Stimulated activated CD8-positive, alpha-beta memory T cell treated with anti-CD3 and anti-CD28 coated beads, Interleukin-12 subunit alpha, Interleukin-12 subunit beta, amount 100 ng/mL, for 24 hours (primary cell): ENCODE data around the gene SAFB.
"Not testable (repeated sequence)": the region's sequence is repeated elsewhere in the genome, so short reads cannot be mapped to it uniquely, and the experiment has no call there.

Source experiments
- DNase-seq: peaks from one replicate; pipeline ENCODE4 v3.0.0-alpha.2; 2020; ENCODE audit errors: extremely low read depth

The SAFB gene

GRCh38 chr19:5697022-5697889 lies 74.4 kb downstream of the SAFB start:
- DNase-seq = no peak

- no peak for DNase-seq
These were observed 75.2 kb downstream of the SAFB start for GRCh38 chr19:5697890-5698634.

GRCh38 chr19:5698635-5699422 lies 75.9 kb downstream of the SAFB start:
- no peak for DNase-seq

- no peak for DNase-seq
These were observed 77.7 kb downstream of the SAFB start for GRCh38 chr19:5700455-5701092.

GRCh38 chr19:5702053-5702410 lies 79.1 kb downstream of the SAFB start:
- not testable (repeated sequence) for DNase-seq

- no peak for DNase-seq
These were observed 81.2 kb downstream of the SAFB start for GRCh38 chr19:5703819-5704818.

- DNase-seq = no peak
These were observed 82.7 kb downstream of the SAFB start for GRCh38 chr19:5705552-5705951.

- no peak for DNase-seq
These were observed 84.1 kb downstream of the SAFB start for GRCh38 chr19:5706876-5707573.

- DNase-seq = no peak
These were observed 85.0 kb downstream of the SAFB start for GRCh38 chr19:5707576-5708575.

GRCh38 chr19:5711025-5711424 lies 88.1 kb downstream of the SAFB start:
- no peak for DNase-seq

- no peak for DNase-seq
These were observed 88.9 kb downstream of the SAFB start for GRCh38 chr19:5711713-5712161.

GRCh38 chr19:5713228-5713627 lies 90.3 kb downstream of the SAFB start:
- DNase-seq = no peak

- no peak for DNase-seq
These were observed 91.9 kb downstream of the SAFB start for GRCh38 chr19:5714816-5715215.

GRCh38 chr19:5717215-5717935 lies 94.5 kb downstream of the SAFB start:
- DNase-seq = no peak
